IMR-90 (cell line): Measurements from ENCODE around the gene KAT6B. TPM values are rescaled to one million over a fixed set of nuclear protein-coding genes. Genes with fewer than 3 reads are reported as not detected.

Experiments used
- ATAC-seq: fragments of 200-7000 bp; cut with Tn5 transposase; 2 replicates; pipeline ENCODE4 v1.9.1; 2020; ENCODE audit warnings: low read depth, mild to moderate bottlenecking, moderate library complexity
- BruUV-seq: library from RNA; stranded (reverse); fragments of 400-500 nt; replicated peaks from 2 replicates; lab custom pipeline; 2021; lab: Mats Ljungman, UMichigan
- CTCF ChIA-PET: fragments of 300-600 bp; formaldehyde crosslinking; extraction: SDS; loops from one replicate; lab custom pipeline; 2021; ENCODE audit warnings: antibody characterized with exemption; lab: Yijun Ruan, JAX
- POLR2A ChIA-PET: fragments of 300-600 bp; sonication (Branson Sonifier 250); formaldehyde crosslinking; loops from one replicate; lab custom pipeline; 2022; ENCODE audit warnings: antibody characterized with exemption; ENCODE audit not compliant: unreplicated experiment; lab: Charles Lee
- DNase-seq: peaks from one replicate; pipeline ENCODE4 v3.0.0; 2013
- H2AFZ ChIP-seq: replicated peaks from 2 replicates; pipeline ENCODE3; 2013; ENCODE audit warnings: low read length, mild to moderate bottlenecking; ENCODE audit not compliant: poor library complexity
- H2AK5ac ChIP-seq: 2 replicates; pipeline ENCODE4 v1.6.1; 2013; ENCODE audit warnings: low read depth, low read length, inconsistent platforms
- H2AK9ac ChIP-seq: replicated peaks from 2 replicates; pipeline ENCODE3; 2013; ENCODE audit warnings: mild to moderate bottlenecking, low read depth, low read length, moderate library complexity; ENCODE audit not compliant: poor library complexity
- H2BK120ac ChIP-seq: 2 replicates; pipeline ENCODE4 v1.6.1; 2013; ENCODE audit warnings: low read depth, low read length, inconsistent platforms
- H2BK15ac ChIP-seq: 3 replicates; pipeline ENCODE4 v1.6.1; 2013; ENCODE audit warnings: low read depth, low read length, inconsistent platforms
- H2BK20ac ChIP-seq: 2 replicates; pipeline ENCODE4 v1.6.1; 2013; ENCODE audit warnings: low read depth, mild to moderate bottlenecking, inconsistent platforms, low read length, moderate library complexity
- H2BK5ac ChIP-seq: 2 replicates; pipeline ENCODE4 v1.6.1; 2013; ENCODE audit warnings: mild to moderate bottlenecking, low read depth, low read length, inconsistent platforms; ENCODE audit not compliant: poor library complexity, severe bottlenecking
- H3K14ac ChIP-seq: replicated peaks from 2 replicates; pipeline ENCODE4 v1.6.1; 2013; ENCODE audit warnings: low read depth, low read length, inconsistent platforms
- H3K18ac ChIP-seq: 2 replicates; pipeline ENCODE4 v1.6.1; 2013; ENCODE audit warnings: low read depth, low read length, control low read depth
- H3K23ac ChIP-seq: 2 replicates; pipeline ENCODE4 v1.6.1; 2013; ENCODE audit warnings: low read depth, low read length, inconsistent platforms
- H3K27ac ChIP-seq: 2 replicates; pipeline ENCODE4 v1.5.1; 2013; ENCODE audit warnings: mild to moderate bottlenecking, control low read depth, low read length; ENCODE audit not compliant: insufficient read depth
- H3K27me3 ChIP-seq: 2 replicates; pipeline ENCODE4 v1.6.1; 2013; ENCODE audit warnings: low read length; ENCODE audit not compliant: control insufficient read depth, insufficient read depth
- H3K36me3 ChIP-seq: 2 replicates; pipeline ENCODE4 v1.6.1; 2013; ENCODE audit warnings: low read length, mixed read lengths; ENCODE audit not compliant: control insufficient read depth, insufficient read depth
- H3K4ac ChIP-seq: 2 replicates; pipeline ENCODE4 v1.6.1; 2013; ENCODE audit warnings: low read depth, low read length, inconsistent platforms
- H3K4me1 ChIP-seq: 2 replicates; pipeline ENCODE4 v1.6.1; 2013; ENCODE audit warnings: low read length, mixed read lengths; ENCODE audit not compliant: control insufficient read depth, insufficient read depth
- H3K4me2 ChIP-seq: 2 replicates; pipeline ENCODE4 v1.6.1; 2013; ENCODE audit warnings: low read depth, mild to moderate bottlenecking, control low read depth, low read length, moderate library complexity
- H3K4me3 ChIP-seq: 2 replicates; pipeline ENCODE4 v1.5.1; 2013; ENCODE audit warnings: low read depth, mild to moderate bottlenecking, control low read depth, low read length, moderate library complexity; ENCODE audit not compliant: insufficient read depth
- H3K56ac ChIP-seq: 2 replicates; pipeline ENCODE4 v1.6.1; 2013; ENCODE audit warnings: low read length, inconsistent platforms; ENCODE audit not compliant: insufficient read depth; ENCODE audit errors: extremely low read depth
- H3K79me1 ChIP-seq, 2 experiments: 2 replicates each; pipeline ENCODE4 v1.6.1; 2013; ENCODE audit warnings: low read length in 2 of 2, inconsistent platforms in 1 of 2, low read depth in 1 of 2
- H3K9ac ChIP-seq: 2 replicates; pipeline ENCODE4 v1.6.1; 2013; ENCODE audit warnings: low read depth, low read length, control low read depth
- H3K9me1 ChIP-seq: 2 replicates; pipeline ENCODE4 v1.6.1; 2013; ENCODE audit warnings: low read length, inconsistent platforms; ENCODE audit not compliant: insufficient read depth
- H3K9me3 ChIP-seq: 2 replicates; pipeline ENCODE4 v1.6.1; 2013; ENCODE audit warnings: low read length; ENCODE audit not compliant: control insufficient read depth, insufficient read depth
- H4K20me1 ChIP-seq: 2 replicates; pipeline ENCODE4 v1.6.1; 2013; ENCODE audit warnings: low read length, inconsistent platforms; ENCODE audit not compliant: insufficient read depth
- H4K5ac ChIP-seq: 2 replicates; pipeline ENCODE4 v1.6.1; 2013; ENCODE audit warnings: mild to moderate bottlenecking, low read depth, low read length, control low read depth
- H4K8ac ChIP-seq, 2 experiments: 2 replicates each; pipeline ENCODE4 v1.6.1; 2013; ENCODE audit warnings: low read depth in 2 of 2, low read length in 2 of 2, control low read depth in 1 of 2, inconsistent platforms in 1 of 2
- H4K91ac ChIP-seq: 2 replicates; pipeline ENCODE4 v1.6.1; 2013; ENCODE audit warnings: low read depth, low read length, inconsistent platforms; ENCODE audit not compliant: insufficient read depth
- CEBPB ChIP-seq: IDR thresholded peaks from 2 replicates; pipeline ENCODE4 v1.6.1; 2012; ENCODE audit warnings: low read depth, low read length, improper control_type of control experiment
- CHD1 ChIP-seq: IDR thresholded peaks from 2 replicates; pipeline ENCODE4 v1.6.1; 2012; ENCODE audit warnings: low read depth, low read length, improper control_type of control experiment
- ELK1 ChIP-seq: fragments of 150-350 bp; IDR thresholded peaks from 2 replicates; pipeline ENCODE4 v1.6.1; 2016; ENCODE audit warnings: low read depth, mild to moderate bottlenecking, low read length, moderate library complexity, borderline replicate concordance
- MAFK ChIP-seq: IDR thresholded peaks from 2 replicates; pipeline ENCODE4 v1.6.1; 2012; ENCODE audit warnings: low read depth, low read length, improper control_type of control experiment
- MXI1 ChIP-seq: IDR thresholded peaks from 2 replicates; pipeline ENCODE4 v1.6.1; 2012; ENCODE audit warnings: low read depth, mild to moderate bottlenecking, low read length, moderate library complexity, borderline replicate concordance
- RAD21 ChIP-seq: IDR thresholded peaks from 2 replicates; pipeline ENCODE4 v1.6.1; 2012; ENCODE audit warnings: low read length, improper control_type of control experiment
- WGBS, 2 experiments: methylation state at CpG; one replicate each; pipeline versions ENCODE4 v1.1.5 to v1.1.7; 2013; ENCODE audit warnings: missing lambda C conversion rate in 2 of 2; ENCODE audit not compliant: insufficient read length in 1 of 2; ENCODE audit errors: extremely low coverage in 2 of 2; 5-methylcytosine and 5-hydroxymethylcytosine counted together
- dilution Hi-C: fragments of 300-500 bp; cut with HindIII; formaldehyde crosslinking; loops from one replicate; pipeline ENCODE4 v1.14.3; 2018; ENCODE audit warnings: low sequenced_read_pairs; ENCODE audit not compliant: unreplicated experiment
- in situ Hi-C: fragments of 300-500 bp; cut with MboI; formaldehyde crosslinking; loops from 3 replicates; pipeline ENCODE4 v1.14.3; 2019; ENCODE audit warnings: low sequenced_read_pairs, inconsistent platforms, mixed read lengths
- intact Hi-C: fragments of 100-400 bp; cut with micrococcal nuclease; formaldehyde crosslinking; loops from 2 replicates; pipeline ENCODE4 v1.10.0; 2022
- polyA plus RNA-seq, 3 experiments: library from polyadenylated mRNA; depleted of rRNA; stranded (reverse); fragments of >200 nt; gene quantifications; 2 replicates each; pipeline ENCODE4 v1.2.3, GENCODE V29; 2012; ENCODE audit warnings: low replicate concordance in 1 of 3
- total RNA-seq: library from RNA; depleted of rRNA; stranded (reverse); fragments of >200 nt; gene quantifications from 2 replicates; pipeline ENCODE4 v1.2.3, GENCODE V29; 2012
- TF ChIP-seq, protein P1 (sequence below): fragments of 150-350 bp; IDR thresholded peaks from 2 replicates; pipeline ENCODE4 v1.6.1; 2017; ENCODE audit warnings: mild to moderate bottlenecking, antibody characterized with exemption, low read length, low read depth

The KAT6B gene
- total and polyA plus RNA-seq, 2 of the 4 experiments (the other 2 are of a cell fraction): 8.8 to 28.1 TPM

DNA sequence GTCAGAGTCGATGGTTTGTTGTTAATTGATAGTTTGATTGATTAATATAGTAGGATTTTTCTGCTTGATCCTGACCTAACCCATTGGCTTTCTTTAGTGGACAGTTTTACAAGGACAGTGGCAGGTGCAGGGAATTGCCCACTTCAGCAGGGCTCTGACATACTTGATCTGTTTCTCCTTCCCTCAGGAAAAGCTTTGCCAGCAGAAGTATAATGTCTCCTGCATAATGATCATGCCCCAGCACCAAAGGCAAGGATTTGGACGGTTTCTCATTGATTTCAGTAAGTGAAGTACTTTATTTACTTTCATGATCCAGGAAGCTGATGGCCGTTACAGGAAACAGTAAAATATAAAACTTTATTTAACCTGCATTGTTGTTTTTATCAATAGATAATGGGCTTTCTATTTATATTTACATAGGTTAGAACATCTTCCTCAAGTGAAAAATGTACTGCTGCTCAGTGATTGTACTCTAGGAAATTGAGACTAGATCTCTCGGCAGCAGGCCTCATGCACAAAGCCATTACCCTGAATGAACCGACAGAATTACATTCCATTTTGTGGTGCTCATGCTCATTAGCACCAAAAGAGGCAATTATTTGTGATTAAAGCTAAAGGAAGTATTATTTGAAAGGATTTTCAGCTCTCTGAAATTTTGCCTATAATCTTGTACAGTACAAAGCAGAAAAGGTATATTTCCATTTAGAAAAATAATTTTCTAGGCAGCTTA lies 162.6 kb downstream of the KAT6B start:
- H4K91ac ChIP-seq: no peak overlapping the region
- no peak overlapping the region for H3K27ac ChIP-seq
- H2AFZ ChIP-seq: no peak overlapping the region
- no peak overlapping the region for H2BK5ac ChIP-seq
- peaks cover 3 to 9% of the 10 kb centered on the region in 2 experiments; a peak in 1 of 4 replicates for H3K79me1 ChIP-seq
- no peak overlapping the region for H3K14ac ChIP-seq
- no peak overlapping the region for H3K4me2 ChIP-seq
- intact Hi-C loops (no loop called here), in situ Hi-C loops (no loop called here), dilution Hi-C loops (no loop called here)
- no peaks in the 10 kb centered on the region for H4K20me1 ChIP-seq
- POLR2A ChIA-PET: no interaction called here
- H3K9me3 ChIP-seq: no peaks in the 10 kb centered on the region
- H3K4me1 ChIP-seq: peaks cover 2% of the 10 kb centered on the region; the same call in 1 of the 2 replicates
- no peak overlapping the region for H3K9ac ChIP-seq
- WGBS, 2 experiments: 100% methylated on average over 1 of the region's 5 CpGs; no CpG with 5 or more reads in 1 of the 2 experiments
- no peak overlapping the region for H2BK120ac ChIP-seq
- no peak for ATAC-seq
- H3K4ac ChIP-seq: no peak overlapping the region
- no peak overlapping the region for H2AK5ac ChIP-seq
- H3K18ac ChIP-seq: no peak overlapping the region
- H4K5ac ChIP-seq: no peak overlapping the region
- H2BK20ac ChIP-seq: no peak overlapping the region
- TF ChIP-seq RAD21 (no peak), ELK1 (no peak), MXI1 (no peak), CEBPB (no peak), CHD1 (no peak), MAFK (no peak)
- TF ChIP-seq, protein P1, sequence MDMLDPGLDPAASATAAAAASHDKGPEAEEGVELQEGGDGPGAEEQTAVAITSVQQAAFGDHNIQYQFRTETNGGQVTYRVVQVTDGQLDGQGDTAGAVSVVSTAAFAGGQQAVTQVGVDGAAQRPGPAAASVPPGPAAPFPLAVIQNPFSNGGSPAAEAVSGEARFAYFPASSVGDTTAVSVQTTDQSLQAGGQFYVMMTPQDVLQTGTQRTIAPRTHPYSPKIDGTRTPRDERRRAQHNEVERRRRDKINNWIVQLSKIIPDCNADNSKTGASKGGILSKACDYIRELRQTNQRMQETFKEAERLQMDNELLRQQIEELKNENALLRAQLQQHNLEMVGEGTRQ: no peak
- no peak overlapping the region for H3K56ac ChIP-seq
- H3K4me3 ChIP-seq: no peak overlapping the region
- H4K8ac ChIP-seq: no peak overlapping the region
- no peaks in the 10 kb centered on the region for H3K27me3 ChIP-seq
- no peak overlapping the region for H3K23ac ChIP-seq
- no peak for DNase-seq
- 0 out of 2 replicates have a peak, but pooled peaks cover 2% of the 10 kb centered on the region for H3K9me1 ChIP-seq
- H2BK15ac ChIP-seq: no peak overlapping the region
- no peak overlapping the region for H2AK9ac ChIP-seq
- CTCF ChIA-PET: no interaction called here
- no TSS peak for BruUV-seq
- peaks cover 21% of the 10 kb centered on the region for H3K36me3 ChIP-seq
